Mesenteric fat pad (tissue), 1 donor: ENCODE results near the gene RHOB. TPM values are rescaled to one million over a fixed set of nuclear protein-coding genes. Genes with fewer than 3 reads are reported as not detected.

ENCODE experiments used
- DNase-seq: peaks from one replicate; pipeline ENCODE4 v3.0.0-alpha.2; 2020; ENCODE audit warnings: low spot score
- total RNA-seq: library from RNA; stranded (reverse); fragmentation: NEBNext Ultra II Directional; extraction: Animal tissue kit (Norgen Biotek cat#: 25700); gene quantifications from one replicate; pipeline ENCODE4 v1.2.1, GENCODE V29; 2021
- donor health status: DM: yes; HTN: yes; CAD: no.

RHOB gene
- total RNA-seq, 1 donor from 2014 or later = 677 TPM

DNA sequence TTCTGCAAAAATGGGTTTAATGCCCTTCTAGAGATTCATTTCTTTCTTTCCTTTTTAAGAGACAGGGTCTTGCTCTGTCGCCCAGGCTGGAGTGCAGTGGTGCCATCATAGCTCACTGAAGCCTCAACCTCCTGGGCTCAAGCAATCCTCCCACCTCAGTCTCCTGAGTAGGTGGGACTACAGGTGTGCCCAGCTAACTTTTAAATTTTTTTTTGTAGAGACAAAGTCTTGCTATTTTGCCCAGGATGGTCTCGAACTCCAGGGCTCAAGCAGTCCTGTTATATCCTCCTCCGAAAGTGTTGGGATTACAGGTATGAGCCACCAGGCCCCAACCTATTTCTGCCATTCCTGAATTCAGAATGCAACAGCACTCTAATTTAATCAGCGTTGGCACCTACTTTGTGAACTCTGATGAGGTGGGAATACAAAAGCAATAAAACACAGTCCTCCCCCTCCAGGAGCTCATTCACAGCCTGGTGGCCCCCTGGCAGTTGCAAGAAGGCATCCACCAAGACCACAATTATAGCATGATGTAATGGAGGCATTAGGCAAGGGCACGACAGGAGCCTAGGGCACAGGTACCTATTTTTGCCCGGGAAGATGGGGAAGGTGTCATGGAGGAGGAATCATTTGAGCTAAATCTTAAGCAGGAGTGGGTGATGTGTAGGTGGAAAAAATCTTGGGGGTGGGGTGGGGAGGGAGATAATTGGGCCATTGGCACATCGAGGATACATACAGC lies 5.1 kb downstream of the RHOB start:
- DNase-seq = peak; percentile 33

DNA sequence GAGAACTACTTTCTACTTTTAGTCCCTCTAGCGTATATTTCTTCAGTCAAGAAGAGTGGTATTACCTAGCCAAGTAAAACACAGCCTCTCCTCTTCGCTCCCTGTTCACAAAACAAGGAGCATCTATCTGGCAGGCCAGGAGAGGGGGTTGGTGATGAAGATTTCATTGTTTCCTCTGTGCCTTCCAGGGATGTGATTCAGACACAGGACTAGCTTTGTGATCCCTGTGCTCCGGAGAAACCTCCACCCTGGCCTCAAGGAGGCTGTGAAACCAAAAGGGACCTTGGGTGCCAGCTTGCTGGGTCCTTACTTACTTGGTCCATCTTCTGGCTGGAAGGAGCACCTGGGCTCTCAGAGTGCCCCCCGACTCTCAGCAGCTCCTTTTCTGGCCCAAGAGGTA lies 5.7 kb downstream of the RHOB start:
- peak; percentile 62 for DNase-seq

DNA sequence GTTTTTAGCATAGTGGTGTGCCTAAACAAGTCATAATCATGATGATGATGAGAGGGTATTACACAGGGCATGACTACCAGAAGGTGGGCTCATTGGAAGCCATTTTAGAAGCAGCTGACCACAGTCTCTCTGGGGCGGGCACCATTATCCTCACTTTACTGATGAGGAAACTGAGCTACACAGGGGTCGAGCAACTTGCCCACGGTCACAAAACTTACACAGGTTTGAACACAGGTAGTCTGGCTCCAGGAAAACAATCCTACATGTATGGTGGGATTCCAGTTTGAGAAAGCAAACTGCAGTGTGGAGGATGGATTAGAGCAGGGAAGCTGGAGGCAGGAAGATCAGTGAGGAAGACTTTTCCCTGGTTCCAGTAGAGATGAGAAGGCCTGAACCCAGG lies 6.2 kb downstream of the RHOB start:
- no peak for DNase-seq

DNA sequence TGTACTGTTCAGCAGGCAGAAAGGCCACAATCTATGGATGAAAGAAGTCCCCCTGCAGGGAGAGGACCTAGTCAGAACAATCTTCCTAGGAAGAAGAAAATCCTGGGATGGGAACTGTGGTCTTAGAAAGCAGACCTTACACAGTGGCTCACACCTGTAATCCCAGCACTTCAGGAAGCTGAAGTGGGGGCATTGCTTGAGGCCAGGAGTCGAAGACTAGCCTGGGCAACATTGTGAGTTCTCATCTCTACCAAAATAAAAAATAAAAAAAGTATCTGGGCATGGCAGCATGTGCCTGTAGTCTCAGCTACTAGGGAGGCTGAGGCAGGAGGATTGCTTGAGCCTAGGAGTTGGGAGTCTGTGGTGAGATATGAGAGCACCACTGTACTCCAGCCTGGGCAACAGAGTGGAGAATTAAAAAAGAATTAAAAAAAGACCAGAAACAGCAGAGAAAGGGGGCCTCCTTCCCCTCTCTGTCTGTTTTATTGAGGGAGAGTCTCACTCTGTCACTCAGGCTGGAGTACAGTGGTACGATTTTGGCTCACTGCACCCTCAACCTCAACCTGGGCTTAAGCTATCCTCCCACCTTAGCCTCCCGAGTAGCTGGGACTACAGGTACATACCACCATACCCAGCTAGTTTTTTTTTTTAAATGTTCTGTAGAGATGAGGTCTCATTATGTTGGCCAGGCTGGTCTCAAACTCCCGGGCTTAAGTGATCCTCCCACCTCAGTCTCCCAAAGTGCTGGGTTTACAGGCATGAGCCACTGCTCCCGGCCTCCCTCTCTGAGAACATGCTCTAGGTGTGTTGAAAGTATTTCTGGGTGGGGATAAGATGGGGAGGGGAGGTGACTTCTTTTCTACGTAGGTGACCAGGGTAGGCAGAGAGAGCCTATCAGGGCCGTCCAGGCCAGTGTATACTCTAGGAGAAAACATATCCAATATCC lies 7.4 kb downstream of the RHOB start:
- peak; percentile 35 for DNase-seq

DNA sequence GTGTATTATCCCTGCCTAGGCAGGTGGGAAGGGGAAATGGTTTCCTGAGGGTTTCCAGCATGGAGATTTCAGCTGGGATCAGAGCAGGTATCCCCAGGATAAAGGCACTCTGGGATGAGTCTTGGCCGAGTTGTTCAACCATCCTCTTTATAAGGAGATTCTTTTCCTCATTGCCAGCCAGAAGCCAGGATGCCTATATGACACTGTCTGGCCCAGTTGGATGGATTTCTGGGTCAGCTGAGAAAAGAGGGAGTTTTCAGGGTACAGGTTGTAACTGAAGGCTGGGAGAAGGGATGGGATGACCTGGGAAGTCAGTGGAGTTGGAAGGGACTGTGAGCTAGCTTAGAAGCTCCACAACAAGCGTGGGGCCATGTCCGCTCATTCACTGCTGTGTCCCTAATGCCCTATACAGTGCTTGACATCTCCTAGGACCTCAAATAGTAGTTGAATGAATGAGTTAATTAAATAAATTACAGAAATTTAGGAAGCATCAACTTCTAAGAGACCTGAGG lies 8.3 kb downstream of the RHOB start:
- DNase-seq = peak; percentile 41

DNA sequence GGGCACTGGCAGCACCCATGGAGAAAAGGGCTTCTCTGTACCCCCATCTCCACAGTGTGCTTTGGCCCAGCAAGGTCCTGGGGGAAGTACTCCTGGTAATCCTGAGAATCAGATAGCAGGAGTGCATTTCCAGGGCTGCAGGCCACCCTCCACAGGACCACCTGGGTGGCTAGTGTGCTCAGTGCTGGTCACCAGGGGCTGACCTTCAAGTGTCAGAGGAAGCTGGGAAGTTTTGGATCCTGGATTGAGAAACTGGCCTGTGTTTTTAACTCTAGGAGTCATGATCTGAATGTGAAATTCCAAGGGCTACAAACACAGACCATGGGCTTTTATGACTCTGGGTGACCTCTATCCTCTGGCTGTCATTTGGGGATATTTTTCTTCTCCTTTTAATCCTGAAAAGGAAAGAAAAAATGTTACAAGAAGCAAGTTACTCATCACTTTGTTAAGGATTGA lies 9.3 kb downstream of the RHOB start:
- peak; percentile 65 for DNase-seq

DNA sequence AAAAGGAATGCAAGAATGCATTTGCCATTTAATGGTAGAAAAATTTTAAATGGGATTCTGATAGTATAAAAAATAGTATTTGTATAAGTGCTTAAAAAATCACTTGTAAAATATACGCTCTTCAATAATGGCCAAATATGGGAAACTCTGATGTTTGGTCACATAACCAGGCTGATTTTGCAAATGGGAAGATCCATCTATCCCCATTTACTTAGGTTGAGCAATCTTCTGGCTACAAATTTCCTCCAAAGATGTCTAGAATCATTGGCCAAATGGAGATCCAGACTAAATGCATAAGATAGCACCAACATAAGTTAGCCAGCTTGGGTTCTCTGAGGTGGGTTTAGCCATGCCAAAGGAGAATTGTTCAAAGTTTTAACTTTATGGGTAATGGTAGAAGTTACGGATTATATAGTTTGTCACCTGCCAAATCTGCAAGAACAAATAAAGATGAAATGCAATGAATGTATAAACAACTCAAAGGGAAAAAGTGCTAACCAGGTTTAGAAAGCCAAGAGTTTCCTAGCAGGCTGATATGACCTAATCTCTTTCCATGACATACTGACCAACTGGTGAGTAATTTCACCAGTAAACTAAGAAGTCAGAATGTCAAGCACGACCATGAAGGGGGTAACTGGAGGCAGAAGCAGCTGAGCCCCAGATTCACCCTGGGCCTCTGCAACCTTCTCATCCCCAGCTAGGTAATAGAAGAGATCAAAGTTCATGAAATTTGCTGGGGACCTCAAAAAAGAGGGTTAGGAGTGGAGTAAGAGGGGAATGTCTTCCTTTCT lies 10.0 kb downstream of the RHOB start:
- no peak for DNase-seq

DNA sequence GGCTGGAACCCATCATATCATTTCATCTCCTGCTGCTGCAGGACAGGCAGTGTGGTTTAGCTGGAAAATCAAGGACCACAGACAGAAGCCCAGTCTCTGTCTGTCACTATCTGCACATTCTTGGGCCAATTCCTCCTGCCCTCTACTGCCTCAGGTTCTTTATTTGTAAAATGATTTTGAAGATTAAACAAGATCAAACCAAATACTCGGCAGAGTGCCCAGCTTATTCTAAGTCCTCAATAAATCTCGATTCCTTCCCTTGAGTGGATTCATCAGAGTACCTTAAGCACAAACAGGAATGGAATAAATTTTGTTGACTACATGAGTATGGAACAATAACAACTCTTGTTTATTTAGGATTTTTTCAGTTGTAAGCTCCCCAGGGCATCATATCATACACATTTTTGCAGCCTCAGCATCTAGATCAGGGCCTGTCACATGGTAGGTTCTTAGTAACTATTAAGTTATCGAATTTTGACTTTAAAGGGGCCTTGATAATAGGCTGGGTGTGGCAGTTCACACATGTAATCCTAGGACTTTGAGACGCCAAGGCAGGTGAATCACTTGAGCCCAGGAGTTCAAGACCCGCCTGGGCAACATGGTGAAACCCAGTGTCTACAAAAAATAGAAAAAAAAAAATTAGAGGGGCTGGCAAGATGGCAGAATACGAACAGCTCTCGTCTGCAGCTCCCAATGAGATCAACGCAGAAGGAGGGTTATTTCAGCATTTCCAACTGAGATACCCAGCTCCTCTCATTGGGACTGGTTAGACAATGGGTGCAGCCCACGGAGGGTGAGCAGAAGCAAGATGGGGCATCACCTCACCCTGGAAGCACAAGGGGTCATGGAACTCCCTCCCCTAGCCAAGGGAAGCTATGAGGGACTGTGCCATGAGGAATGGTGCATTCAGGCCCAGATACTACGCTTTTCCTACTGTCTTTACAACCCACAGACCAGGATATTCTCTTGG lies 11.1 kb downstream of the RHOB start:
- DNase-seq = peak; percentile 24

DNA sequence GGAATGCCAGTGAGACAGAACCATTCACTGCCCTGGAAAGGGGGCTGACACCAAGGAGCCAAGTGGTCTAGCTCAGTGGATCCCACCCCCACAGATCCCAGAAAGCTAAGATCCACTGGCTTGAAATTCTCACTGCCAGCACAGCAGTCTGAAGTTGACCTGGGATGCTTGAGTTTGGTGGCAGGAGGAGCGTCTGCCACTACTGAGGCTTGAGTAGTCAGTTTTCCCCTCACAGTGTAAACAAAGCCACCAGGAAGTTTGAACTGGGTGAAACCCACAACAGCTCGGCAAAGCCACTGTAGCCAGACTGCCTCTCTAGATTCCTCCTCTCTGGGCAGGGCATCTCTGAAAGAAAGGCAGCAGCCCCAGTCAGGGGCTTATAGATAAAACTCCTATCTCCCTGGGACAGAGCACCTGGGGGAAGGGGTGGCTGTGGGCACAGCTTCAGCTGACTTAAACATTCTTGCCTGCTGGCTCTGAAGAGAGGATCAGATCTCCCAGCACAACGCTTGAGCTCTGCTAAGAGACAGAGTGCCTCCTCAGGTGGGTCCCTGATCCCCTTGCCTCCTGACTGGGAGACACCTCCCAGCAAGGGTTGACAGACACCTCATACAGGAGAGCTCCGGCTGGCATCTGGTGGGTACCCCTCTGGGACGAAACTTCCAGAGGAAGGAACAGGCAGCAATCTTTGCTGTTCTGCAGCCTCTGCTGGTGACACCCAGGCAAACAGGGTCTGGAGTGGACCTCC lies 12.0 kb downstream of the RHOB start:
- peak; percentile 47 for DNase-seq

DNA sequence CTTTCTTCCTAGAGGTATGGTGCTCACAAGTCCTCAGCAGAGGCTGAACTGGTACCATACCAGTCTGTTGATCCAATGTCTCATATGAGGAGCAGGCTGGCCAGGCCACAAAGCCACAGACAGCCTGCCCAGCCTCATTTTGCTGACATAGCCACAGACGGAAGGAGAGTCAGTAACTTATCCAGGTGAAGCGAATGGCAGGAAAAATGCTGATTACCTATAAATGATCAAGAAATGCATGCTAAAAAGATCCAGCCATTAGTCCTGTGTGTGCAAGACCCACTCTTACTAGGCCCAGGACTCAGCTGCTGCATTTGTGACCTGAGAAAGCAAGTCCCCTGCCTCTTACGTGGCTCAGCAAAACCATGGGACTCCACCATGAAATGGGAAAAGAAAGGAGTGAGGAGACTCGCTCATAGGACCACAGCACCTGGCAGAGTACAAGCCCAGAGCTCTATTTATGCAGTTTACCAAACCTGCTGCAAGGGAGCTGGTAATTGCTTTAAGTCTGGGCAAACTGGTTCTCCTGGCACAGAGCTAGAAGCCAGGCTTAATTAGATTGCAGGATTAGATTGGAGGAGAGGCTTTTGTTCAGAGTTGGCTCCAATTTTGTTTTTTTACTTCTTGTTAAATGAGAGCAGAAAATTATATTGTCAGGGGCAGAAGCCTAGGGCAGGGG lies 19.0 kb downstream of the RHOB start:
- DNase-seq = peak; percentile 49

DNA sequence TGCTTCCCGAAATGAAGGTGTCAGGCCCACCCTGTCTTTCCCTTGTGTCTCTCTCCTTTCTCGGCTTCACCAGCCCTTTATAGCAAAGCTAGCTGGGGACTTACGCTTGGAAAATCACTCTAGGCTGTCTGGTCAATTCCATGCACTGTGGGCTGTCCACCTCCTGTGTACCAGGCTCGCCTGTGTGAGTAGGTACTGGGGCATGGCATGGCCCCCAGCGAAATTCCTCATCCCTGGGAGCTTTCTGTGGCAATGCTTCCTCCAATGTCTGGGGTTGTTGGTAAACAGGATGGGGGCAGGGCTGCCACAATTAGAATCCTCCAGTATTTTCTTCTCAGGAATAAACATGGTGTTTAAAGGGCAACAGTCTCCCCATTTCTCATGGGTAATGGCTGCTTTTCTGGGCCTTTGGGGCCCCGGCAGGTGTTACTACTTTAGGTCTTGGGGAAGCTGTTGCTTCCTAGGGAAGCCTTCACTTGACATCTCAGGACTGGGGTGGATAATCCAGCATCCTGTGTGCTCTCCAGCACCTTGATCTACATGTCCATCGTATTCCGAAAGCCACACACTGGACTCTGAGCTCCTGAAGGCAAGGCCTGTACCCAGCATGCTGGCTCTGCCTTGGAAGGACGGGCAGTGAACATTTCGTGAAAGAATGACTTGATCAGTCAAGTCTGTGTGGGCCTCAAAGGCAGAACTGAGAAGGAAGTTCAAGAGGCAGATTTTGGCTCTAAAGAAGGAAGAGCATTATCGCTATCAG lies 21.1 kb downstream of the RHOB start:
- peak; percentile 41 for DNase-seq

DNA sequence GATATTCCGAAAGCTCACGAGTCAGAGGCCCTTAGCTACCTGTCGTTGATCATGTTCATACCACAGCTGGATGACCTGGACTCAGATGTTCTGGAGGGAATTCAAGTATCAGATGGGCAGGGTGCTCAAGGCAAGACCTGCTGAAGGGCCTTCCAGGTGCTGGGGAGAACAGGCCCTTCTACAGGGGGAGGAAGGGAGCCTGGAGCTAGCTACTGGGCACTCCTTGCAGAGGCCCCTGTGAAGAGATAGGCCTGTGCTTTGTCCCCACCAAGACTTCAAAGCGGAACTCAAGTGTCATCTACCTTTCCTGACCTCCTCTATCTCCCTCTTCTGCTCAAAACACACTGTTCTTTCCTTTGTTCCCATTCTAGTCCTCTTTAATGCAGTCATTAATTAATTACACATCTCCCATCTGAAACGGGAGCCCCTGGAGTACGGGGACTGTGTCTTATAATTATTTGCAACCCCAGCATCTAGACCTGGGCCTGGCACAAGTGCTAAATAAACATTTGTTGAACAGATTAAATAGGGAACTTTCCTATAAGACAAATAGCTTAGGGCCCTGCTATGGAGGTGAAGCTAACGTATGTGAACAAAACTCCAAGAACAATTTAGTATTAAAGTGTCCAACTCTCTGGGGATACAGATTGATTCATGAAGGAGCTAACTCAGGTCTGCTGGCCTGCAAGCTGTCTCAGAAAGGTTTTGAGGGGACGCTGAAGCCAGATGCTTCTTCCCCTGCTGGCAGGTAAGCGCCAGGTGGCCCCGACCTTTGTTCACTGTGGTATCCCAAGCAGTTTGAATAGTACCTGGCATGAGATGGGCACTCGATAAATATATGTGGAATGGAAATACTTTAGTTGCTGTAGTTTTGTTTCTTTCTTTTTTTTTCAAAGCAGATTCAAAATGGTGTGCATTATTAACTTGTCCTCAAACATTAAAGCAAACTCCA lies 22.0 kb downstream of the RHOB start:
- peak; percentile 26 for DNase-seq

DNA sequence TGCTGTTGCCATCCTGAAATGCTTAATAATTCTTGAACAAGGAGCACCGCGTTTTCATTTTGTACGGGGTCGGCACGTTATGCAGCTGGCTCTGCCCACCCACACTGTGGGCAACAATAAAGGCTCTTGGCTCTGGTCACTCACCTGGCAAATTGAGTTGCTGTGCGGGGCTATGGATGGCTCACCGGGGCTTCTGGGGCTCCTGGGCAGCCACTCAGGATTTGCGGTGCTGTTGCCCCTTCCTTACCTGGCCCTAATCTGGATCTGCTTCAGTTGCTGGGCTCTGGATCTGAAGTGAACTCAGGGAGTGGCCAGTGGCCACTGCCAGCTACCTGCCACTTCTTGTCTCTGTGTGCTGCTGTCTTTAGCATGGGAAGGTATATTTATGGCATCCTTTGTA lies 22.7 kb downstream of the RHOB start:
- peak; percentile 60 for DNase-seq

DNA sequence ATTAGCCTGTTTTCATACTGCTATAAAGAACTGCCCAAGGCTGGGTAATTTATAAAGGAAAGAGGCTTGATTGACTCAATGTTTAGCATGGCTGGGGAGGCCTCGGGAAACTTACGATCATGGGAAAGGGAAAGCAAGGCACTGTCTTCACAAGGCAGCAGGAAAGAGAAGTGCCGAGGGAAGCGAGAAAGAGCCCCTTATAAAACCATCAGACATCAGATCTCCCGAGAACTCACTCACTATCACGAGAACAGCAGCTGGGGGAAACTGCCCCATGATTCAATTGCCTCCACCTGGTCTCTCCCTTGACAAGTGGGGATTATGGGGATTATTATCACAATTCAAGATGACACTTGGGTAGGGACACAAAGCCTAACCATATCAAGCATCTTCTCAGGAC lies 23.3 kb downstream of the RHOB start:
- no peak for DNase-seq

DNA sequence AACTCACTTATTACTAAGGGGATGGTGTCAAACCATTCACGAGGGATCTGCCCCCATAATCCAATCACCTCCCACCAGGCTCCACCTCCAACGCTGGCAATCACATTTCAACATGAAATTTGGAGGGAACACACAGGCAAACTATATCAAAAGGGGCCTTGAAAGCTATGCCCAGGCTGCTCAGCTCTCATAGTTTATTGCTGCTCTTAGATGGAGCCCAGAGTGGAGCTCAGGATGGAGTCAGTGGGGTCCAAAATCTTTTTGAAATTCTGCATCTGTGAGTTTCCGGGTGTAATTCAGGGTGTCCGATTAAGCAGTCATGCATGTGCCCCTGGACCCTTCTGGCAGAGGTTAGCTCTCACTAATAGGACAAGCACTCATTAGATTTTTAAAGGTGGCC lies 24.3 kb downstream of the RHOB start:
- no peak for DNase-seq

DNA sequence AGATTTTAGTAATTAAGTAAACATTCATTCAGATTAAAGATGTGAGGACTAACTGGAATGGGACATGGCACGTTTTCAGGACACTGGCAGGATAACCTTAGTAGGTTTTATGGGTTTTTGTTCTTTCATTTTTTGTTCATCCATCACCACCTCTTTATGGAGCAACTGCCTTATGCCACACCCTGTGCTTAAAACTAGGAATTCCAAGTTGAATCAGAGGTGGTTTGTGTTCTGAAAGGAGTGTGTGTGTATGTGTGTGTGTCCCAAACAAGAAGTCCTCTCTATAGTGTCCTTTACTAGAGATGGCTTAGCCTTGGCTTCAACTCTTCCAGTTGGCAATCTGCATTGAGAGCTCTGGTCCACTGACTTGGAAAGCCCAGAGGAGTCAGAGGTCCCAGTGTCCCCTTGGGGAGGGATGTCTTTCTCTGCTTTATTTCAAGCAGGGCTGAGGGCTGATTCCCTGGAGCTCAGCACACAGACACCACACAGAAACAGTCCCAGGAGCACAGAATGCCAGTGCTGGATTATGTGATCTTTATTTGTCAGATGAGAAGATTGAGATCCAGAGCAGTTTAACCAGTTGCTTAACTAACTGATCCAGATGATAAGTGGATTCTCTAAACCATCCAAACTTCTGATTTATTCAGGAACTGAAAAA lies 25.2 kb downstream of the RHOB start:
- DNase-seq = no peak
